ENCODE results near the gene FHIT.

DNA sequence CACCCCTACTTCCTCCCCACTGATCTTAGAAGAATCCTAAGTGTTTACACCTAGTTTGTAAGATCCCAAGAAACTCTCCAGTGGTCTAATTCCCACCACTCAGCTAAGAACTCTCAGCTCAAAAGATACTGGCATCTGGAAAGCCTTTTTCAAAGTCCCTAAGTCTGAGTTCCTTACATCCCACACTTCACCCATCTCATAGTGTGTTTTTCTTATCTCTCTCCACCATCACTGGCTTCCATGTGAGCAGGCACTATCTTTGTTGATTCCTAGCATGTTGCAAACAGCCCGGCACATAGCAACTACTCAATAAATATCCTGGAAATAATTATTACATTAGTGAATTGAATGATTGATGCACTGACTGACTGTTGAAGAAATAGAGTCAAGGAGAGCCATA is 173.7 kb downstream of the FHIT start:
- TF ChIP-seq, protein P1, sequence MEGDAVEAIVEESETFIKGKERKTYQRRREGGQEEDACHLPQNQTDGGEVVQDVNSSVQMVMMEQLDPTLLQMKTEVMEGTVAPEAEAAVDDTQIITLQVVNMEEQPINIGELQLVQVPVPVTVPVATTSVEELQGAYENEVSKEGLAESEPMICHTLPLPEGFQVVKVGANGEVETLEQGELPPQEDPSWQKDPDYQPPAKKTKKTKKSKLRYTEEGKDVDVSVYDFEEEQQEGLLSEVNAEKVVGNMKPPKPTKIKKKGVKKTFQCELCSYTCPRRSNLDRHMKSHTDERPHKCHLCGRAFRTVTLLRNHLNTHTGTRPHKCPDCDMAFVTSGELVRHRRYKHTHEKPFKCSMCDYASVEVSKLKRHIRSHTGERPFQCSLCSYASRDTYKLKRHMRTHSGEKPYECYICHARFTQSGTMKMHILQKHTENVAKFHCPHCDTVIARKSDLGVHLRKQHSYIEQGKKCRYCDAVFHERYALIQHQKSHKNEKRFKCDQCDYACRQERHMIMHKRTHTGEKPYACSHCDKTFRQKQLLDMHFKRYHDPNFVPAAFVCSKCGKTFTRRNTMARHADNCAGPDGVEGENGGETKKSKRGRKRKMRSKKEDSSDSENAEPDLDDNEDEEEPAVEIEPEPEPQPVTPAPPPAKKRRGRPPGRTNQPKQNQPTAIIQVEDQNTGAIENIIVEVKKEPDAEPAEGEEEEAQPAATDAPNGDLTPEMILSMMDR (IDR thresholded peaks at IDR 0.05; ENCODE audit: low read depth, low read length, poor library complexity, severe bottlenecking) = no peak
- TF ChIP-seq EZH2phosphoT487 (IDR thresholded peaks at IDR 0.05; ENCODE audit: borderline replicate concordance, low read length) = no peak
